Measurements from ENCODE around the gene C1QTNF4. TPM values are rescaled to one million over a fixed set of nuclear protein-coding genes. Genes with fewer than 3 reads are reported as not detected.

The C1QTNF4 gene
- total RNA-seq, 1 donor from 2014 or later, result not detected

DNA sequence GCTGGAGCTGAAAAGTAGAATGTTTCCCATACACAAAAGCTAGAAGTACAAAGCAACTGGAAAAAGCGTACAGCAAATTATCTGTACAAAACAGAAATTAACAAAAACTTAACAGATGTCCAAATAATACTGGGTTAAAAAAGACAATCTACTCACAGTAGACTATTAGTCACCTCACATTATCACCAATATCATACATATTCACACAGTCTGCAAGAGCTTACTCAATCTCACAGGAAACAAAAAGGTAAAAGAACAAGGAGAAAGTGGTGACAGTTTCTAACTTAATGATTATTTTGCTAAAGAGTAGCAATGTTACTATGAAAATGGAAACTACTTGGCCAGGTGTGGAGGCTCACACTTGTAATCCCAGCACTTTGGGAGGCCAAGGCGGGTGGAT, 53.1 kb downstream of the C1QTNF4 start:
- no peak for TF ChIP-seq CTCF (IDR thresholded peaks at IDR 0.05)
- intact Hi-C loops (cut with micrococcal nuclease), result no loop called here
- no peak overlapping the region for H3K27ac Mint-ChIP-seq
- H3K4me3 Mint-ChIP-seq, result no peak overlapping the region
- no peaks in the 10 kb centered on the region for H3K9me3 Mint-ChIP-seq
- ChIA-PET POLR2A (interaction anchor here (0.6 to 2.7 kb wide), 2 partner anchors 10 to 39 kb away, joined by 9 to 12 read pairs; no protein-coding TSS in a partner anchor), CTCF (interaction anchor here (1.5 kb wide), 1 partner anchor 11 kb away, joined by 4 read pairs; no protein-coding TSS in a partner anchor)
- DNase-seq (no peak), ATAC-seq (ENCODE audit: low read depth) (no peak)
- H3K4me1 Mint-ChIP-seq, result peaks cover 71% of the 10 kb centered on the region
- peaks cover 32% of the 10 kb centered on the region for H3K36me3 Mint-ChIP-seq (ENCODE audit: low read depth)
- no peaks in the 10 kb centered on the region for H3K27me3 Mint-ChIP-seq

DNA sequence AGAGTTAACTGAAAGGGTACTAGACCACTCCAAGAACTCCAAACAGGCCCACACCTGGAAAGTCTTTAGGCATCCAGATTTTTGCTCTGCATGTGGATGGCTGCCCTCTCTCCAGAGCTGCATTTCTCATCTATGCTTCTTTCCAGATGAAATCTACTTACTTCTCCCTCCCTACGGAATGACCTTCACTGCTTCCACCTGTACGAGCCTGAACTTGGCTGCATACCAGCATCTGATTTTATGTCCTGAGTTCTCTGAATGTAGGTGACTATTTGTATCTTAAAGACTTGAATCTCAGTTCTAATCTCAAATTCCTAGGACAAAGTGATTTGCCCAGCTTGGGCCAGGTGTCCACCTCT, 54.6 kb downstream of the C1QTNF4 start:
- ATAC-seq (ENCODE audit: low read depth) (no peak), DNase-seq (no peak)
- CTCF ChIA-PET, result interaction anchor here (1.5 kb wide), 1 partner anchor 12 kb away, joined by 4 read pairs; no protein-coding TSS in a partner anchor
- Mint-ChIP-seq H3K27me3 (no peaks in the 10 kb centered on the region), H3K4me3 (peak overlapping the region; percentile 15), H3K4me1 (peaks cover 75% of the 10 kb centered on the region), H3K27ac (no peak overlapping the region), H3K9me3 (no peaks in the 10 kb centered on the region), H3K36me3 (ENCODE audit: low read depth) (peaks cover 39% of the 10 kb centered on the region)
- TF ChIP-seq CTCF (IDR thresholded peaks at IDR 0.05), result no peak
- POLR2A ChIA-PET, result interaction anchor here (2.7 kb wide), 1 partner anchor 12 kb away, joined by 12 read pairs; no protein-coding TSS in a partner anchor
- intact Hi-C loops (cut with micrococcal nuclease), result no loop called here

Other genes with a start within 250 kb of the C1QTNF4 start
- gene MYBPC3, start 241.7 kb downstream of the C1QTNF4 start, total RNA-seq, result 0.46 and 0.69 TPM in 2 replicates
- 63.9 and 68.8 TPM in 2 replicates for gene SPI1, start 215.9 kb downstream of the C1QTNF4 start, total RNA-seq
- 27.5 and 28.2 TPM in 2 replicates for gene SLC39A13, start 185.8 kb downstream of the C1QTNF4 start, total RNA-seq
- 101 and 126 TPM in 2 replicates for gene PSMC3, start 168.0 kb downstream of the C1QTNF4 start, total RNA-seq
- gene RAPSN, start 145.3 kb downstream of the C1QTNF4 start, total RNA-seq, result 1.1 and 3.5 TPM in 2 replicates
- 129 and 136 TPM in 2 replicates for gene CELF1, start 41.3 kb downstream of the C1QTNF4 start, total RNA-seq
- 27.1 and 32.8 TPM in 2 replicates for gene PTPMT1, start 28.8 kb downstream of the C1QTNF4 start, total RNA-seq
- 19.5 and 20.4 TPM in 2 replicates for gene KBTBD4, start 15.4 kb downstream of the C1QTNF4 start, total RNA-seq
- gene NDUFS3, start 15.3 kb downstream of the C1QTNF4 start, total RNA-seq, result 95.9 and 102 TPM in 2 replicates
- 0.16 TPM in 1 of 2 replicates, not detected in the other for gene FAM180B, start 7.7 kb downstream of the C1QTNF4 start, total RNA-seq
- gene MTCH2, start 48.1 kb upstream of the C1QTNF4 start, total RNA-seq, result 73.3 and 81.7 TPM in 2 replicates
- 7.0 and 8.2 TPM in 2 replicates for gene AGBL2, start 121.0 kb upstream of the C1QTNF4 start, total RNA-seq
- gene FNBP4, start 172.9 kb upstream of the C1QTNF4 start, total RNA-seq, result 204 and 233 TPM in 2 replicates

All from activated B cell treated with CpG ODN at 0.5 μM for 24 hours (primary cell).